MG63 (cell line): Measurements from ENCODE around the gene TBX19. TPM values are rescaled to one million over a fixed set of nuclear protein-coding genes. Genes with fewer than 3 reads are reported as not detected.
"Not testable (repeated sequence)": the region's sequence is repeated elsewhere in the genome, so short reads cannot be mapped to it uniquely, and the experiment has no call there.

Experiments used
- DNase-seq: peaks from one replicate; pipeline ENCODE4 v3.0.0-alpha.2; 2020
- H3K27me3 ChIP-seq: fragments of 250-450 bp; sonication (Bioruptor Pico); 2 replicates; pipeline ENCODE4 v1.5.1; 2020; ENCODE audit warnings: mild to moderate bottlenecking, moderate library complexity
- H3K36me3 ChIP-seq: fragments of 250-450 bp; sonication (Bioruptor Pico); 2 replicates; pipeline ENCODE4 v1.5.1; 2020; ENCODE audit warnings: mild to moderate bottlenecking, moderate library complexity
- H3K4me3 ChIP-seq: fragments of 250-450 bp; sonication (Bioruptor Pico); 2 replicates; pipeline ENCODE4 v1.5.1; 2020; ENCODE audit warnings: mild to moderate bottlenecking, moderate library complexity
- H3K9me3 ChIP-seq: fragments of 250-450 bp; sonication (Bioruptor Pico); 2 replicates; pipeline ENCODE4 v1.5.1; 2020; ENCODE audit warnings: mild to moderate bottlenecking, moderate library complexity
- total RNA-seq: library from RNA; depleted of rRNA; stranded (reverse); fragments of >200 nt; shearing (Covaris generic); gene quantifications from 2 replicates; pipeline ENCODE4 v1.2.3, GENCODE V29; 2014; ENCODE audit warnings: low replicate concordance

The TBX19 gene
- total RNA-seq, 1 experiment from 2014 or later: 1.1 TPM

DNA sequence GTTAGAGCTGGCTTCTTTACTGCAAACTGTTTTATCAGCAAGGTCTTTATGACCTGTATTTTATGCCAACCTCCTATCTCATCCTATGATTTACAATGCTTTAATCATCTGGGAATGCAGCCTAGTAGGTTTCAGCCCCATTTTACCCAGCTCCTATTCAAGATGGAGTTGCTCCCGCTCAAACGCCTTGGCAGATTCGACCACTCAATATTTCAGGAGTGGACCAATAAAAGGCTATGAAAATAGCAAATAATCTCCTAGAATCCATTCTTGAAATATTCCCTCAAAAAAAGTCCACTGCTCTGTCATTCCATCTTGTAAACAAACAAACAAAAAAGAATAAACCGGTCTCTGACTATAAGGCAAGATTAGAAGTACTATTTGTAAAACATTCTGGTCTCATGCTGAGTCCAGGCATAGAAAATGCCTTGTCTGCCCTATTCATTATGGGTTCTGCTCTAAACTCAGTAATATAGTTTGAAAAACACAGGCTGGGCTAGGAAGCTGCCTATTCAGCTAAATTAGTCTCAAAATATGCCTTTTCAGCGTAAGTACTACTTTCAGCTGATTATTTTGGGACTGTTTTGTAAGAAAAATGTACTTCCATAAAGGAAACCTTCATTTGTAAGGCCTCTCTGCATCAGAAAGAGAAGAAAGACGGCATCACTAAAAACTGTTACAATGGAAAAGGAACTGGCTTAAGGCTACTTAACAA lies 53.0 kb downstream of the TBX19 start:
- Histone ChIP-seq H3K27me3 (no peaks in the 10 kb centered on the region), H3K4me3 (no peak overlapping the region)
- DNase-seq: no peak

DNA sequence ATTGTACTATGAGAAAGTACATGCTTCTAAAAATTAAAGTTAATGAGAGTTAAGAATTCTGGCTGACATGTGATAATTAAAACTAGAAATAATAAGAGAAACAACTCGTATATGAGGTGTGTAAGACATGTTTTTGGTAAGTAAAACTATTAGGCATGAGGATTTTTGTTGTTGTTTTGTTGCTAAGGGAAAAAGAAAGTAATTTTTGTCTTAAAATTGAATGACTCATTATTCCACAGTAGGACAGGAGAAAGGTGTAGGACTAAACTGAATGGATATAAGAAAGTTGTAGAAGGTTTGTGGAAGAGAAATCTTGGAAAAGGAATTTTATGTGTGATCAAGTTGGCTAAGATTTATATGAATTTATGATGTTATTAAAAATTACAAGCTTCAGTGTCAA lies 54.8 kb downstream of the TBX19 start:
- no peak overlapping the region for H3K4me3 ChIP-seq
- no peaks in the 10 kb centered on the region for H3K36me3 ChIP-seq
- DNase-seq: no peak
- no peaks in the 10 kb centered on the region for H3K9me3 ChIP-seq
- no peaks in the 10 kb centered on the region for H3K27me3 ChIP-seq

More for the DNA sequence above, 53.0 kb downstream of the TBX19 start:
- H3K36me3 ChIP-seq: no peaks in the 10 kb centered on the region
- H3K9me3 ChIP-seq: no peaks in the 10 kb centered on the region

DNA sequence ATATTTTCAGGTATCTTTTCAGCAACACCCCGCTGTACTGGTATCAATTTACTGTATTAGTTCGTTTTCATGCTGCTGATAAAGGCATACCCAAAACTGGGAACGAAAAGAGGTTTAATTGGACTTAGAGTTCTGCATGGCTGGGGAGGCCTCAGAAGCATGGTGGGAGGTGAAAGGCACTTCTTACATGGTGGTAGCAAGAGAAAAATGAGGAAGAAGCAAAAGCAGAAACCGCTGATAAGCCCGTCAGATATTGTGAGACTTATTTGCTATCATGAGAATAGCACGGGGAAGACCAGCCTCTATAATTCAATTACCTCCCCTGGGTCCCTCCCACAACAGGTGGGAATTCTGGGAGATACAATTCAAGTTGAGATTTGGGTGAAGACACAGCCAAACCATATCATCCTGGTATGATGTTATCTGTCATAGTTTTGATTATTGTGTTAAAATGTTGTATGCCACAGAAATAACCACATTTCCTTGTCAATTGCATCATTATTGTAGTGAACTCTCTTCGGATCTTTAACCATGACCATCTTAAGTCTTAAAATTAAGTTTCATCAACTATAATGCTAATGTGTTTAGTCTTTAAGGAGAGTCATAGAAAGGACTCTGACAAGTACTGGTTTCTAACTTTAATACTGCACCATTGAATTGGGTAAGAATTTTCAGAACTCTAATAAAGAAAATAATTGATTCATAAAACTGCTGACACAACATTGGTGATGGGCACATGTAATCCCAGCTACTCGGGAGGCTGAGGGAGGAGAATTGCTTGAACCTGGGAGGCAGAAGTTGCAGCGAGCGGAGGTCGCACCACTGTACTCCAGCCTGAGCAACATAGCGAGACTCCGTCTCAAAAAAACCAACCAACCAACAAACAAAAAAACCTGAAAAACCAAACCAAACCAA lies 58.2 kb downstream of the TBX19 start:
- Histone ChIP-seq H3K36me3 (no peaks in the 10 kb centered on the region), H3K27me3 (no peaks in the 10 kb centered on the region), H3K9me3 (no peaks in the 10 kb centered on the region), H3K4me3 (no peak overlapping the region)
- no peak for DNase-seq

DNA sequence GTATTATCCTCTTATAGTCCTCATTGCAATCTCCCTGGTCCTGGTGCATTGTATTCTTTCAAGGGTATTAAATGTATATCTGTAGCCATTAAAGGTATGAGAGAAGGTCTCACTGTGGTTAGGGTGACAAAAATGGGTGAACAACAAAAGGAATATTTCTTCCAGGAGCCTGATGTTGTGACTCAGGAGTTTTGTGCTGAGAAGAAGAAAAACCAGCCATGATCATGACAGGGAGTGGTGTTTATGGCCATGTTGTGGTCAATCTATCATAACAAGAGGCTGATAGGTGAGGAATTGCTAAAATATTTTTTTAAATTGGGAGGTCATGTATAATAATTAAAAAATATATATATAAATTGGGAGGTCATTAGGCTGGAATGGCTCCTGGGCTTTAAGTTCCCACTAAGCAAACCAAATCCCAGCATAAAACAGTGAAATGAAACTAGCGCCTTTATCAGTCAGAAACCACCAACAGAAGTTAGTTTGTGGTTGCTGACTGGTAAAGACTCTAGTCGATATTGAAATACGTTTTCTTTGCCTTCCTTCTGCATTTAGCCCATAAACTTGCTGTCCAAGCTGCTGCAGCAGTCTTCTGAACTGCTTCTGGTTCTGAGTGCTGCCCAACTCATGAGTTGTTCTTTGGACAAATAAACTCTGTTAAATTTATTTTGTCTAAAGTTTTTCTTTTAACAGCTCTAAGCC lies 60.3 kb downstream of the TBX19 start:
- DNase-seq: no peak
- Histone ChIP-seq H3K4me3 (no peak overlapping the region), H3K27me3 (no peaks in the 10 kb centered on the region), H3K9me3 (no peaks in the 10 kb centered on the region), H3K36me3 (no peaks in the 10 kb centered on the region)

DNA sequence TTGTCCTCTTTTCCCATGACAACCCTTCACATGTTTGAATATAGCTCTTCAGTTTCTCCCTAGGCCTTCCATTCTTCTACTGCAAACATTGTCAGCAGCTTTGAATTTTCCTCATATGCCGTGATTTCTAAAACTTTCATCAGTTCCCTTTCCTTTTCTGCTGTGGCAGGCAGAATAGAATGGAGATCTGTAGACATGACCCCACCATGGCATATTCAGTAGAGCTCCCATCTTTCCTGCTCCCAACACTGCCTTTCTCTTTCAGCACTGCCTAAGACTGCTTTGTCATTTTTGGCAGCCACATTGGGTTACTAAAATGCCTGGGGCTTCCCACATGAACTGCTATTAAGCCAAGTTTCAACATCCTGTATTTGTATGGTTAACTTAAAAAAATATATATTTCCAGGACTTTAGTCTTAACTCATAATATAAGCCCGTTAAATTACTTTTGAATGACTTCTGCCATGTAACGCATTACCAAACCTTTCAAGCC lies 60.9 kb downstream of the TBX19 start:
- H3K36me3 ChIP-seq: no peaks in the 10 kb centered on the region
- H3K4me3 ChIP-seq: no peak overlapping the region
- no peaks in the 10 kb centered on the region for H3K27me3 ChIP-seq
- H3K9me3 ChIP-seq: no peaks in the 10 kb centered on the region
- DNase-seq: peak; percentile 31

DNA sequence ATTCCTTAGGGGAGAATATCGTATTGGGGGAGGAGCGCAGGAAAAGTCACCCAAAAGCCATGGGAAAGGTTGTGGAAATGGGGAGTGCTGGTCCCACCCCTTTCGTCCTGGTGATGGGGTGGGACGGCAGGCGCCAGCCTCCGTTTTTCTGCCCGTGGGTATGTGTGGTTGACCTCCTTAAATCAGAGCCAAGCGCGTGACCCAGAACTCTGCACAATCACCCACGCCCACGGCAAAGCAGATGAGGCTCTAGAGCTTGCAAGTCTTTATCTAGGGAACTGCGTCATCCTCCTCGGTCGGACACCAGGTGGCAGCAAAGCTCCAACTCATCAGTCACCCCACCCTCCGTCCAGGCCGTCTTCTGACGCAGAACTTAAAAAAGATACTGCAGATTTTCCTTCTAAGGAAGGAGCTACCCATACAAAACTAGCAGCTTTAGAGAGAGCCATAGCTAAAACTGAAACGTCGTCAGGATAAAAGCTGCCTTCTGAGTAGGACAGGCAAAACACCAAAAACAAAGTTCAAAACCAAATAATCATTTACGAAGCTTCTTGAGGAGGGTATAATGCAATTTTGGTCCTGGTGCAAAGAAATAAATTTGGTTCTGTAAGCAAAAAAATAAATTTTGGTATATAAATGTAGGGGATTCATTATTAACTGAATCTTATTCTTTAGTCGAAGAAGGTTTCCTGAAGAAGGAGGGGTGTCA lies 62.0 kb downstream of the TBX19 start:
- peak; percentile 77 for DNase-seq
- Histone ChIP-seq H3K27me3 (no peaks in the 10 kb centered on the region), H3K9me3 (peaks cover 3% of the 10 kb centered on the region; the same call in 1 of the 2 replicates), H3K4me3 (no peak overlapping the region), H3K36me3 (no peaks in the 10 kb centered on the region)

DNA sequence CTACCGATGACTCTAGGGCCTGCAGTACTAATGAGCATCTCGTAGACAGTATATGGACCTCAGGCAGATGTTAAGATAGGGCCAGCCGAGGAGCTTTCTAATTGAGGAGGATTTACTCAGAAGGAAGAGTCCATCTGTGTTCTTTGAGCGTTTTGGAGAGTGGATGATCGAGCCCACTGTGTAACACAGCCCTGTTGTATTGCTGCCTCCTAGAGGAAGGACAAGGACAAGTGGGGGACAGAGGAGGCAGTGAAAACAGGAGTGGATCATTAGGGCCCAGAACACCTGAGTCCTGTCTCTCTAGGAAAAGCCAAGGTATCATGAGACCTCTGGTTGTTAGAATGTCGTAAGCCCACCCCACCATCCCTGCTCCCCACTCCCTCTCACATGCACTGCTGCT lies 62.9 kb downstream of the TBX19 start:
- no peak overlapping the region for H3K4me3 ChIP-seq
- H3K9me3 ChIP-seq: peaks cover 6% of the 10 kb centered on the region; the same call in 1 of the 2 replicates
- H3K27me3 ChIP-seq: no peaks in the 10 kb centered on the region
- DNase-seq: no peak
- H3K36me3 ChIP-seq: no peaks in the 10 kb centered on the region

DNA sequence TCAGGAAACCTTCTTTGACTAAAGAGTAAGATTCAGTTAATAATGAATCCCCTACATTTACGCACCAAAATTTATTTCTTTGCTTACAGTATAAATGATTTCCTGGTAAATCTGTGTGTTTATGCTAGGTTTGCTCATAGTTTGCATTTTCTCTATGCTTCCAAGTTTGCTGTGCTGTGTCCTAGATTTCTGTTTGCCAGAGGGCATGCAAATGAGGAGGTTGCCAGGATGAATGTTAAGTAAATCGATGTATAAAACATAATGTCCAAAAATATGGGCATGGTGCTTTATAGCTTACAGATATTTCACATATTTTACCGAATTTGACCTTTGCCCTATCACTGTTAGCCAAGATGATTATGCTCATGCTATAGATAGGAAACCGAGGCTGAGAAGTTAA lies 63.8 kb downstream of the TBX19 start:
- peaks cover 6% of the 10 kb centered on the region; the same call in 1 of the 2 replicates for H3K9me3 ChIP-seq
- H3K4me3 ChIP-seq: no peak overlapping the region
- H3K36me3 ChIP-seq: no peaks in the 10 kb centered on the region
- no peak for DNase-seq
- no peaks in the 10 kb centered on the region for H3K27me3 ChIP-seq

DNA sequence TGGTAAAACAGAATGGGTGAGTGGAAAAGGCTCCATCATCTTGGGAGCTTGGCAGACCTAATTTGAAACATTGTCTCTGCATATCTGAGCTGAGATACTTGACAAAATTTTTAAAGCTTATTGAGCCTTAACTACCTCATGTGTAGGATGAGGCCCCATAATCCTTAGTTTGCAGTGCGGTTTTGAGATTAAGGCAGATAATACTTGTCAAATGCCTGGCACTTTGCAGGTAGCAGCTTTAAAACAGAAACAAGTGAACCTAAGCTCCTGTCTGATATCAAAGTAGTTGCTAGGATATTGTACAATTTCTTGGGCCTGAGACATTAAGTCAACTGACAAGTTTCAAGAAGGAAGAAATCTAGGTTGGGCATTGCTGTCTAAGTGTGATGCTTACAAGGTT lies 65.3 kb downstream of the TBX19 start:
- Histone ChIP-seq H3K36me3 (no peaks in the 10 kb centered on the region), H3K4me3 (no peak overlapping the region), H3K27me3 (no peaks in the 10 kb centered on the region), H3K9me3 (peaks cover 6% of the 10 kb centered on the region; the same call in 1 of the 2 replicates)
- DNase-seq: no peak

DNA sequence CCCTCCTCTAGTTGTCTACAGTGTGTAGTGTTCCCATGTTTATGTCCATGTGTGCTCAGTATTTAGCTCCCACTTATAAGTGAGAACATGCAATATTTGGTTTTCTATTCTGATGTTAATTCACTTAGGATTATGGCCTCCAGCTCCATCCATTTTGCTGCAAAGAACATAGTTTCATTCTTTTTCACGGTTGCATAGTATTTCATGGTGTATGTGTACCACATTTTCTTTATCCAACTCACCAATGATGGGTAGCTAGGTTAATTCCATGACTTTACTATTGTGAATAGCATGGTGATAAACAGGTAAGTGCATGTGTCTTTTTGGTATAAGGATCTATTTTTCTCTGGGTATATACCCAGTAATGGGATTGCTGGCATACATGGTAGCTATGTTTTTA lies 67.0 kb downstream of the TBX19 start:
- Histone ChIP-seq H3K4me3 (no peak overlapping the region), H3K27me3 (no peaks in the 10 kb centered on the region), H3K36me3 (no peaks in the 10 kb centered on the region), H3K9me3 (peaks cover 6% of the 10 kb centered on the region; the same call in 1 of the 2 replicates)
- no peak for DNase-seq

DNA sequence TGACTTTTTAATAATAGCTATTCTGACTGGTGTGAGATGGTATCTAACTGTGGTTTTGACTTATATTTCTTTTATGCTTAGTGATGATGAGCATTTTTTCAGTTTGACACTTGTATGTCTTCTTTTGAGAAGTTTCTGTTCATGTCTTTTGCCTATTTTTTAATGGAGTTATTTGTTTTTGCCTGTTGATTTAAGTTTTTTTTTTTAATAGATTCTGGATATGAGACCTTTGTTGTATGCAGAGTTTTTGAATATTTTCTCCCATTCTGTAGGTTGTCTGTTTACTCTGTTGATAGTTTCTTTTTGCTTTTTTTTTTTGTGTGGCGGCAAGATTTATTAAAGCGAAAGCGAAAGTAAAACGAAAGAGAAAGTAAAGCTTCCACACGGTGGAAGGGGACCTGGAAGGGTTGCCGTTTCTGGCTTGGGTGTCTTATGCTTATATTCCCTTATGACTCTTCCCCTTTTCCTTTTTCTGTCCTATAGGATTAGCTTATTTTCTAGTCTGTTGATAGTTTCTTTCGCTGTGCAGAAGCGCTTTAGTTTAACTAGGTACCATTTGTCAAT lies 67.6 kb downstream of the TBX19 start:
- Histone ChIP-seq H3K27me3 (no peaks in the 10 kb centered on the region), H3K4me3 (no peak overlapping the region), H3K9me3 (peaks cover 6% of the 10 kb centered on the region; the same call in 1 of the 2 replicates), H3K36me3 (no peaks in the 10 kb centered on the region)
- no peak for DNase-seq

DNA sequence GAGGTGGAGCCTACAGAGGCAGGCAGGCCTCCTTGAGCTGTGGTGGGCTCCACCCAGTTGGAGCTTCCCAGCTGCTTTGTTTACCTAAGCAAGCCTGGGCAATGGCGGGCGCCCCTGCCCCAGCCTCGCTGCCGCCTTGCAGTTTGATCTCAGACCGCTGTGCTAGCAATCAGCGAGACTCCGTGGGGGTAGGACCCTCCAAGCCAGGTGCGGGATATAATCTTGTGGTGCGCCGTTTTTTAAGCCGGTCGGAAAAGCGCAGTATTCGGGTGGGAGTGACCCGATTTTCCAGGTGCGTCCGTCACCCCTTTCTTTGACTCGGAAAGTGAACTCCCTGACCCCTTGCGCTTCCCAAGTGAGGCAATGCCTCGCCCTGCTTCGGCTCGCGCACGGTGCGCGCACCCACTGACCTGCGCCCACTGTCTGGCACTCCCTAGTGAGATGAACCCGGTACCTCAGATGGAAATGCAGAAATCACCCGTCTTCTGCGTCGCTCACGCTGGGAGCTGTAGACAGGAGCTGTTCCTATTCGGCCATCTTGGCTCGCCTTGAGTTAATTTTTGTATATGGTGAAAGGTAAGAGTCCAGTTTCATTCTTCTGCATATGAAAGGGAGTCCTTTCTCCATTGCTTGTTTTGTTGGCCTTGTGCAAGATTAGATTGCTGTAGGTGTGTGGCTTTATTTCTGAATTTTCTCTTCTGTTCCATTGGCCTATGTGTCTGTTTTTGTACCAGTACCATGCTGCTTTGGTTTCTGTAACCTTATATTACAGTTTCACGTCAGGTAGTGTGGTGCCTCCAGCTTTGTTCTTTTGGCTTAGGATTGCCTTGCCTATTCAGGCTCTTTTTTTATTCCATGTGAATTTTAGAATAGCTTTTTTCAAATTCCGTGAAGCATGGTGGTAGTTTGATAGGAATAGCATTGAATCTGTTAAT lies 73.9 kb downstream of the TBX19 start:
- not testable (repeated sequence) for DNase-seq, H3K36me3 ChIP-seq, H3K4me3 ChIP-seq, H3K27me3 ChIP-seq, H3K9me3 ChIP-seq

DNA sequence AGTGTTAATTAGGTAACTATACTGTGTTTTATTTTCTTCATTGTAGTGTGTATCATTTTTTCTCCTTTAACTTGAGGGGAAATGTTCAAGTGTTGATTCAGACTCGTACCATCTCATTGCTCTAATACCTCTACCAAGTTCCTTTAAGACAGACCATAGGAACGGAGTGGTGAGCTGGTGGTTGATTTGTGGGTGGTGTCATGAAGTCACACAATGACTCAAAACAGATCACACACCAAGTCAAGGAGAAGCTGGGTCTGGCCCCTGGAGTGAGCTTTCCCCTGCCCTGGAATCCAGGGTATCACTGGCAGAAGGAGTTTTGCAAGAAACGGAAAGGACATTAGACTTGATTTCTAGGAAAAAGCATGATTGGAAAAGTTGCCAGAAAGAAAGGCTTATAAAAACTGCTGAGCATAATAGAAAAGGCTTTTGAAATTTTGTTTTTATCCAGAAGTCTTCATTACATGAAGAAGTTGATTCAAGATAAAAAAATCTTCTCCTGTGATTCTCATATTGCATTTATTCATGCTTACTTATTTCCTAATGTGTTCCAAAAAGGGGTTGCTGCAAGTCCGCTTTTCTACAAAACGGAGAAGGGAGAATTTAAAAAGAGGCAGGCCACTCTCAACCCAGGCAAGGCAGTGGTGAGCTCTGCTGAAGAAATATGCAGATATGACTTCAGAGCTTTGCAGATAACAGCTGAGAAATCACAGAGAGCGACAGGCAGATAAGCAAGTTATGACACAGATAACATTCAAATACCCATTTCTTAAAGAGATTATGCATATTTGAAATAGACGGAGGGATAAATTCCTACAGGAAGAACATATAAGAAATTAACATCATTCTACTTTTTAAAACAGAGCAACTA lies 79.7 kb downstream of the TBX19 start:
- Histone ChIP-seq H3K4me3 (no peak overlapping the region), H3K27me3 (peaks cover 11% of the 10 kb centered on the region), H3K9me3 (no peaks in the 10 kb centered on the region), H3K36me3 (no peaks in the 10 kb centered on the region)
- no peak for DNase-seq

DNA sequence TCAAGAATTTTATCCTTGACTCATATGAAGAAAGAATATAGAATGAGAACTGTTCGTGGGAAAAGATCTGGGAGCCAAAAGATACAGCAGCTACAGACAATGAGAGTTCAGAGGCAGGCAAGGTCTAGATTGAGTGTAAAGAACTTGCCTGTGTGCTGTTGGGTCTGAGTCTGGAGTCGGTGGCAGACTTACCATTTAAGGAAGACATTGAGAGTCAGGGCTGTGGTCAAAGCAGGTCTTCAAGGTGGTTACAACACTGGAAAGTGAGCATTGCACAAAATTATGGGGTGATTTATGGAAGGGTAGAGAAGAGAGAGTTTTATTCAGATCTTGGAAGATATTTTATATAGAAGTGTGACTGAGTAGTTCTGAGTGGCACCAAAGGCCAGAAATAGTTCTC lies 80.6 kb downstream of the TBX19 start:
- no peaks in the 10 kb centered on the region for H3K36me3 ChIP-seq
- DNase-seq: no peak
- peaks cover 11% of the 10 kb centered on the region for H3K27me3 ChIP-seq
- no peak overlapping the region for H3K4me3 ChIP-seq
- H3K9me3 ChIP-seq: no peaks in the 10 kb centered on the region
